Measurements from ENCODE around the gene SMPD4.
"Not testable (repeated sequence)": the region's sequence is repeated elsewhere in the genome, so short reads cannot be mapped to it uniquely, and the experiment has no call there.

SMPD4 gene

DNA sequence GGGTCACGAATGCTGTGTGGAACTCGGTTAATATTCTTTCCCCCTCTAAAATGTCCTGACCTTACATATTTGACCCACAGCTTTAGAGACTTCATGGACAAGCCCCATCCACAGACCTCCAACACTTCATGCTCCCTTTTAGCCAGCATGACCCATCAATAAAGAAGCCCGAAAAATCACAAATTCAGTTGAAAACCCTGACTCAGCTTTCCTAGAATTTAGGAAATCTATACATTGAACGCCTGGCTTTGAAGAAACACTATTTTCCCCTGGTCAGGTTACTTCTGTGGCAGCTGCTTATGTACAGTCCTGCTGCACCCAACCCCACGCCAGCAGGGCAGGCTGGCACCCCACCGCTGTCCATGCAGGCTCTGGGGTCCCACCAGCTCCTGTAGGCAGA, 9.9 kb upstream of the SMPD4 start:
- not testable (repeated sequence) for DNase-seq (ENCODE audit: extremely low read depth, low read depth)

DNA sequence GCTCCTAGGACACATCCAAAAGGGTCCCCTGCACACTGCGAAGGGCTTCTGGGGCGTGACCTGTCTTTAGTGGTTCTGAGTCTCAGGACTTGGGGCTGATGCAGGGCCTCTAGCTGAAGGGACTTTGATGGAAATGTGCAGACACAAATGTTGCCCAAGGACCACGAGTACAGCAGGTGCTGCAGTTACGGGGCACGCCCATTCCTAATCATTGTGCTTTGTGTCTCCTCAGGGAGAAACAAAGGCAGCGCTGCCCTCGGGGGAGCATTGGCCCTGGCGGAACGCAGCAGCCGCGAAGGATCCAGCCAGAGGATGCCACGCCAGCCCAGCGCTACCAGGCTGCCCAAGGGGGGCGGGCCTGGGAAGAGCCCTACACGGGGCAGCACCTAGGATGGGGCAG, 8.8 kb upstream of the SMPD4 start:
- TF ChIP-seq, protein P1, sequence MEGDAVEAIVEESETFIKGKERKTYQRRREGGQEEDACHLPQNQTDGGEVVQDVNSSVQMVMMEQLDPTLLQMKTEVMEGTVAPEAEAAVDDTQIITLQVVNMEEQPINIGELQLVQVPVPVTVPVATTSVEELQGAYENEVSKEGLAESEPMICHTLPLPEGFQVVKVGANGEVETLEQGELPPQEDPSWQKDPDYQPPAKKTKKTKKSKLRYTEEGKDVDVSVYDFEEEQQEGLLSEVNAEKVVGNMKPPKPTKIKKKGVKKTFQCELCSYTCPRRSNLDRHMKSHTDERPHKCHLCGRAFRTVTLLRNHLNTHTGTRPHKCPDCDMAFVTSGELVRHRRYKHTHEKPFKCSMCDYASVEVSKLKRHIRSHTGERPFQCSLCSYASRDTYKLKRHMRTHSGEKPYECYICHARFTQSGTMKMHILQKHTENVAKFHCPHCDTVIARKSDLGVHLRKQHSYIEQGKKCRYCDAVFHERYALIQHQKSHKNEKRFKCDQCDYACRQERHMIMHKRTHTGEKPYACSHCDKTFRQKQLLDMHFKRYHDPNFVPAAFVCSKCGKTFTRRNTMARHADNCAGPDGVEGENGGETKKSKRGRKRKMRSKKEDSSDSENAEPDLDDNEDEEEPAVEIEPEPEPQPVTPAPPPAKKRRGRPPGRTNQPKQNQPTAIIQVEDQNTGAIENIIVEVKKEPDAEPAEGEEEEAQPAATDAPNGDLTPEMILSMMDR (IDR thresholded peaks at IDR 0.05; ENCODE audit: low read depth, low read length) = no peak
- DNase-seq (ENCODE audit: extremely low read depth, low read depth) = no peak

DNA sequence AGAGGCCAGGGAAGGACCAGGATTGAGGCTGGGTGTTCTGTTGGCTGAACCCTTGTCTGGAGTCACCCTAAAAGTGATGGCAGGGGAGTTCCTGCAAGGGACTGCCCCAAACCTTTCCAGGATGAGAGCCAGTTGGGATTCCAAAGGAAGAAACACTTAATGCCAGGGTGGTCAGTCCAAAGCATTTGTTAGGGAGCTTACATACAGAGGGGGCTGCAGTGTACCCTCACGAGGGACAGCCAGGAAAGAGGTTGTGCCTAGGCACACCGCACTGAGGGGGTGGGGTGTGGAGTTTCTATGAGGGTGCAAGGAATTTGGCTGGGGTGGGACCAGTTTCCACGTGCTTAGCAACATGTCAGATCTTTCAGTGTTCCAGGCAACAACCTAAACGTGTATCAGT, 7.6 kb upstream of the SMPD4 start:
- not testable (repeated sequence) for DNase-seq (ENCODE audit: extremely low read depth, low read depth)

DNA sequence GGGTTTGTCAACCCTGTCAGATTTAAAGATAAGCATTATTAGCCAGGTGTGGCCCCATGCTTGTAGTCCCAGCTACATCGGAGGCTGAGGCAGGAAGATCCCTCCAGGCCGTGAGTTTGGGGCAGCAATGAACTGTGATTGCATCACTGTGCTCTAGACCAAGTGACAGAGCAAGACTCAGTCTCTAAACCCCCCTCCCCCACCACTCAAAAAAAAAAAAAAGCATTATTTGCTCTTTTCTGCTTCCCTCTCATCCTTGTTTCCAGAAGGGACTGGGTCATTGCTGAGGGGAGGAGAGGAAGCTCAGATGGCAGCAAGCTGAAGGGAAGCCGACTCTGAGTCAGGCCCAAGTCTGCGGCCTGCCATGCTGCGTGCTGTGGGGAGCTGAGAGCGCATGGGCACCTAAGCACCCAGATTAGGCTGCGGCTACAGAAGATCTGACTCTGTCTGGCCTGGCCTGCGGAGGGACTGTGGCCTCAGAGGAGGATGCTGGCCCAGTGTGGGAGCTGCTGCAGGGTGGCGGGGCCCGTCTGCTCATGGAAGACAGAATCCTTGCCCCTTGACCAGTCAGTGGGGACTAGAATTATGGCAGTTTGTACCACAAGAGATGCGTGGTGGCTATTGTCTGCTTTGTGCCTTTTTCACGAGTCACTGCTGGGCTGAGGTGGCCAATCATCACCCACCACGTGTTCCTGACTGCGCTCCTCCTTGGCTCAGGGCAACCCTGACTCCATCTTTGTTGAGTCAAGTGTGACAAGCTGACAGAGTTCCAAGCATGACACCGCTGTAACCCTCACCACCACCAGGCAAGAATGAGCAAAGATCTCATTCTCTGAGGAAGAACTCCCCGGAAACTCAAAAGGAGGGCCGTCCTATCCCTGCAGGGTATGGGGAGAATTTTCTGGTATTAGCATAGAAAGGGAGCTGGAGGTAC, 6.7 kb upstream of the SMPD4 start:
- not testable (repeated sequence) for DNase-seq (ENCODE audit: extremely low read depth, low read depth)

DNA sequence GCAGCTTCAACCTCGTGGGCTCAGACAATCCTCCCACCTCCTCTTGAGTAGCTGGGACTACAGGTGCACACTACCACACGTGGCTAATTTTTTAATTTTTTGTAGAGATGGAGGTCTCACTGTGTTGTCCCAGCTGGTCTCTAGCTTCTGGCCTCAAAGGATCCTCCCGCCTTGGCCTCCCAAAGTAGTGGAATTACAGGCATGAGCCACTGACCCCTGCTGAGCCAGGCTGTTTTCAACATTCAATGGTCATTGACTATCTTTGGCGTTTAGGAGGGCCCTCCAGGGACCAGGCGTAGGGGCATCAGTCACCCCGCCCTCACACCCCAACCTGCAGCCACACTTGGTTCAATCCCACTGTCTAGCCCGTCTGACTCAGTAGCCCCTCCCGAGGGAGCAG, 5.9 kb upstream of the SMPD4 start:
- DNase-seq (ENCODE audit: extremely low read depth, low read depth) = no peak
- TF ChIP-seq, protein P1 (IDR thresholded peaks at IDR 0.05; ENCODE audit: low read depth, low read length) = no peak

DNA sequence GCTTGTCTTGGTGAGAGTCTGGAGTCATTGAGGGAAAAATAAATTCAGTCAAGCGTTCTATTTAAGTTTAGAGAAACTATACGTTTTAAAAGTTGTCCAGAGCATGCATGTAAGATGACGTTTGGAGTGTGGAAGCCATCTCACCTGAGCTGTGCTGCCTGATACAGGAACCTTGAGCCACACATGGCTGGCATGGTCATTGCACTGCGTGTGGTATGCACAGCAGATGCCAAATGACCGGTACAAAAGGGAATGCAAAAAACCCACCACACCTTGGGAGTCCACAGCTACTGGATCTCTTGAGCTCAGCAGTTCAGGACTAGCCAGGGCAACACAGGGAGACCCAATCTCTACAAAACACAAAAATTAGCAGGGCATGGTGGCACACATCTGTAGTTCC, 5.0 kb upstream of the SMPD4 start:
- TF ChIP-seq, protein P1 (IDR thresholded peaks at IDR 0.05; ENCODE audit: low read depth, low read length) = no peak
- no peak for DNase-seq (ENCODE audit: extremely low read depth, low read depth)

DNA sequence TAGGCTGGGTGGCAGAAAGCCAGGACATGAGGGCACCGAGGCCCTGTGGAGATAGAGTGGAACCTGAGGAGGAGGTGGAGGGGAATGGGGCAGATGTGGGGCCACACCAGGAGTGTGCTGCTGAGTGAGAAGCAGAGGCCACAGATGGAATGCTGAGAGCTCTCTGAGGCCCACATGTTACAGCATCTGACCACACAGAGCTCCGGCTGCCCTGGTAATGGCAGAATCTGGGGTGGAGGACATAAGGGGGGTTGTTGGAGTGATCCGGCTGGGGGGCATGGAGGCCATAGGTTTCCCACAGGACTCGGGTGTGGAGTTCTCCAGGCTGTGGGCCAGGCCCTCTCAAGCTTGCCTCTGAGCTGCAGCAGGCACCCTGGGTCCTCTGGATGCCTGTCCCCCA, 4.5 kb upstream of the SMPD4 start:
- TF ChIP-seq, protein P1 (IDR thresholded peaks at IDR 0.05; ENCODE audit: low read depth, low read length) = no peak
- DNase-seq (ENCODE audit: extremely low read depth, low read depth) = no peak

DNA sequence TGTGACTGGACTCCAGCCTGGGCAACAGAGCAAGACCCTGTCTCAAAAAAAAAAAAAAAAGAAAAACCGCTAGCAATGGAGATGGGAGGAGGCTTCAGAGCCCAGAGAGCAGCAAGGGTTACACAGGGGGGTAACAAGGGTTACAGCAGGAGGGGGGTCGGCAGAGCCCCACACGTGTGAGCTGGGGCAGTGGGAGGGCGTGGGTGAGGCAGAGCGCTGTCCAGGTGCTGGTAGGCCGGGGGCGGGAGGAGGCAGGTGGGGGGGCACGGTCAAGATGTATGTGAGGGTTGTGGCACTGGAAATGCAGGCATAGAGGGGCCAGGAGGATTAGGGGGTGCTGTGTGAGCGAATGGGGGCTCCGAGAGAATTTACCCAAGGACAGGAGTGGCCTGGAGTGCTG, 4.0 kb upstream of the SMPD4 start:
- TF ChIP-seq, protein P1 (IDR thresholded peaks at IDR 0.05; ENCODE audit: low read depth, low read length) = no peak
- no peak for DNase-seq (ENCODE audit: extremely low read depth, low read depth)

All from AG09319 (cell line).